ENCODE data around the gene RNF112.

- TF ChIP-seq, protein P1, sequence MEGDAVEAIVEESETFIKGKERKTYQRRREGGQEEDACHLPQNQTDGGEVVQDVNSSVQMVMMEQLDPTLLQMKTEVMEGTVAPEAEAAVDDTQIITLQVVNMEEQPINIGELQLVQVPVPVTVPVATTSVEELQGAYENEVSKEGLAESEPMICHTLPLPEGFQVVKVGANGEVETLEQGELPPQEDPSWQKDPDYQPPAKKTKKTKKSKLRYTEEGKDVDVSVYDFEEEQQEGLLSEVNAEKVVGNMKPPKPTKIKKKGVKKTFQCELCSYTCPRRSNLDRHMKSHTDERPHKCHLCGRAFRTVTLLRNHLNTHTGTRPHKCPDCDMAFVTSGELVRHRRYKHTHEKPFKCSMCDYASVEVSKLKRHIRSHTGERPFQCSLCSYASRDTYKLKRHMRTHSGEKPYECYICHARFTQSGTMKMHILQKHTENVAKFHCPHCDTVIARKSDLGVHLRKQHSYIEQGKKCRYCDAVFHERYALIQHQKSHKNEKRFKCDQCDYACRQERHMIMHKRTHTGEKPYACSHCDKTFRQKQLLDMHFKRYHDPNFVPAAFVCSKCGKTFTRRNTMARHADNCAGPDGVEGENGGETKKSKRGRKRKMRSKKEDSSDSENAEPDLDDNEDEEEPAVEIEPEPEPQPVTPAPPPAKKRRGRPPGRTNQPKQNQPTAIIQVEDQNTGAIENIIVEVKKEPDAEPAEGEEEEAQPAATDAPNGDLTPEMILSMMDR (conservative IDR thresholded peaks at IDR 0.05; ENCODE audit: low read length) = no peak
- no peak for TF ChIP-seq EZH2phosphoT487 (IDR thresholded peaks at IDR 0.05; ENCODE audit: borderline replicate concordance)
Observed at GRCh38 chr17:19414396-19415280, 3.6 kb downstream of the RNF112 start.

All from Loucy (cell line).